Measurements from ENCODE around the gene ZNF771.
A peak's percentile ranks its signal among the peaks of the same experiment; 100 is the strongest.

DNA sequence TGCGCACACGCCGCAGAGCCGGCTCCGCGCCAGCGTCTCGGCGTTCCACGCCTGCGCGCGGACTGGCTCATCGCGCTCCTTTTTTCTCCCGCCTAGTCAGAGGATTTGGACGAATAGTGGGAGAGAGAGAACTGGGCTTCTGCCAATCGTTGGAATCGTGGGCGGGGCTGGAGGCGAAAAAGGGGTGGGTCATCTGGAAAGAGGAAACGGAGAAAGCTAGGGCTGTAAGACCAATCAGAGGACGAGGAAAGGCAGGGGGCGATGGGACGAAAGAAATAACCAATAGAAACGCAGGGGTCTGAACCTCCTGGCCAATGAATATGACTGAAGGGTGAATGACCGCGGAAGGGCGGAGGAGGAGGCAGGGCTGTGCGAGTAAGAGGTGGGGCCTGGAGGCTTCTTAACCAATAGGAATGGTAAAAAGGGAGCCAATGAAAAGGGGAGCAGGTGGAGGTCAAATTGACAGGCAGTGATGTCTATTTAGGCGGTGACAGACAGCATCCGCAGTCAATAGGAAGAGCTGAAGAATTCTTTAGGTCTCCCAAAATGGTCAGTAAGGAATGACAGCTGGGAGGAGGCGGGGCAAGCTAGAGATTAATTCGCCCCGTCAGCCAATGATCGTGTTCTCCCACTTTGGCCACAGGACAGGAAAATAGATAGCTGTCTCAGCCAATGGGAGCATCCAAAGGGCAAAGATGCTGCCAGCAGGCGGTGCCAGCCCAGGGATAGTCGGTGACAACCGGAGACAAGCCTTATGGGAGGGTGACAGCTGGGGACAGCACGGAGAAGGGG lies 36.8 kb upstream of the ZNF771 start, which contains the start of gene TBC1D10B:
- TF ChIP-seq, protein P1, sequence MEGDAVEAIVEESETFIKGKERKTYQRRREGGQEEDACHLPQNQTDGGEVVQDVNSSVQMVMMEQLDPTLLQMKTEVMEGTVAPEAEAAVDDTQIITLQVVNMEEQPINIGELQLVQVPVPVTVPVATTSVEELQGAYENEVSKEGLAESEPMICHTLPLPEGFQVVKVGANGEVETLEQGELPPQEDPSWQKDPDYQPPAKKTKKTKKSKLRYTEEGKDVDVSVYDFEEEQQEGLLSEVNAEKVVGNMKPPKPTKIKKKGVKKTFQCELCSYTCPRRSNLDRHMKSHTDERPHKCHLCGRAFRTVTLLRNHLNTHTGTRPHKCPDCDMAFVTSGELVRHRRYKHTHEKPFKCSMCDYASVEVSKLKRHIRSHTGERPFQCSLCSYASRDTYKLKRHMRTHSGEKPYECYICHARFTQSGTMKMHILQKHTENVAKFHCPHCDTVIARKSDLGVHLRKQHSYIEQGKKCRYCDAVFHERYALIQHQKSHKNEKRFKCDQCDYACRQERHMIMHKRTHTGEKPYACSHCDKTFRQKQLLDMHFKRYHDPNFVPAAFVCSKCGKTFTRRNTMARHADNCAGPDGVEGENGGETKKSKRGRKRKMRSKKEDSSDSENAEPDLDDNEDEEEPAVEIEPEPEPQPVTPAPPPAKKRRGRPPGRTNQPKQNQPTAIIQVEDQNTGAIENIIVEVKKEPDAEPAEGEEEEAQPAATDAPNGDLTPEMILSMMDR (IDR thresholded peaks at IDR 0.05) = peak in 5 of 6 experiments; percentile 10 to 52 (median 43)
- TF ChIP-seq POLR2AphosphoS5 (IDR thresholded peaks at IDR 0.05) (peak; percentile 83 to 92), POLR2A (IDR thresholded peaks at IDR 0.05) (peak in 2 of 4 donors; percentile 31 to 76), EP300 (IDR thresholded peaks at IDR 0.05) (no peak)
